ENCODE data around the gene CDH15. TPM values are rescaled to one million over a fixed set of nuclear protein-coding genes. Genes with fewer than 3 reads are reported as not detected.

Gene CDH15
- total RNA-seq, 2 experiments from 2014 or later, result not detected

DNA sequence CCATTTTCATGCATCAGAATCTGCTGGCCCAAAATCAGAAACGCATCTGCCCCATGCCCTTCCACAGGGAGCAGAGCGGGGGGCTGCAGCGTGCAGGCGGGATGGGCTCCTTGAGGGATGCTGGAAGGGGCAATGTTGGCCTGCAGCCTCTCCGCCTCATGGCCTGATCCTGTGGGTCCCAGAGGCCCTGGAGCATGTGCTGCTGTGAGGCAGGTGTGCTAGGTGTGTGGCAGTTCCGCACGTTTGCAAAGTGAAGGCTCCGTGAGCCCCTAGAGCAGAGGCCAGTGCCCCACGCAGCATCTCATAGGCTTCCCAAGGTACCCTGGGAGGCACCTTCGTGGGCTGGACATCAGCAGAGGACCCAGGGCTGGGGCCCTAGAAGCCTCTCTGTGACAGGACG, 36.4 kb upstream of the CDH15 start:
- Mint-ChIP-seq H3K27me3 (no peaks in the 10 kb centered on the region), H3K4me3 (no peak overlapping the region), H3K9me3 (no peaks in the 10 kb centered on the region), H3K4me1 (ENCODE audit: low read depth) (peaks cover 3% of the 10 kb centered on the region), H3K27ac (no peak overlapping the region), H3K36me3 (peaks cover 25% of the 10 kb centered on the region)
- ChIA-PET CTCF (no interaction called here), POLR2A (no interaction called here)
- intact Hi-C loops (cut with micrococcal nuclease), result no loop called here
- no peak for DNase-seq

DNA sequence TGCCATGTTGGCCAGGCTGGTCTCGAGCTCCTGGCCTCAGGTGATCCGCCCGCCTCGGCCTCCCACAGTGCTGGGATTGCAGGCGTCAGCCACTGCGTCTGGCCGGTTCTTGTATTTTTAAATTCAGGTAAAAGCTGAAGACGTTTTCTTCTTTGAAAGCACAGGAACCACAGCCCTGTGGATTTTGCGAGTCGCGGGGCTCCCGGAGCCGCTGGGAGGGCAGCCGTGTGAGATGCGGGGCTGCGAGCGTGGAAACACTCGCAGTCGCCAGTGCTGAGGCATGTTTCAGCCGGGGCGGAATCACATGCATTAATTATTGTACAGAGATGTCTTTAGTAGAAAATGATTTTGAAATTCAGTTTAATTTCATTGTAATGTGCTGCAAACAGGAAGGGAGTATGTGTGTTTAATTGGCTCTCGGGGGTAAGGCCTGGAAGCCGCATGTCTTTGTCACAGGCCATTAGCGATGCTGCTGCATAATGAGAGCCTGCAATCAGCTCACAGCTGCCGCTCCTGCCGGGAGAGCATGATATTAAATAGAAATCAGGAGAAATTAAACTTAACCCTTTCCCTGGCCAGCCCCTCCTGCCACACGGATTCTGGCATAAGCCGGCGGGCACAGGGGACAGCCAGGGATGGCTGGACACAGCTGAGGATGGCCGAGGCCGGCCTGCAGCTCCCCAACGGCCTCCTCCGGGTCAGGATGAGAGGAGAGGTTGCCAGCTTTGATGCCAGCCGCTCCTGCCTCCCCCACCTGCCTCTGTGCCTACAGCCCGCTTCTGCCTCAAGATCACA, 35.4 kb upstream of the CDH15 start:
- H3K36me3 Mint-ChIP-seq, result peaks cover 21% of the 10 kb centered on the region
- peaks cover 3% of the 10 kb centered on the region for H3K4me1 Mint-ChIP-seq (ENCODE audit: low read depth)
- CTCF ChIA-PET, result no interaction called here
- no peaks in the 10 kb centered on the region for H3K27me3 Mint-ChIP-seq
- intact Hi-C loops (cut with micrococcal nuclease), result no loop called here
- no peaks in the 10 kb centered on the region for H3K9me3 Mint-ChIP-seq
- no peak overlapping the region for H3K27ac Mint-ChIP-seq
- POLR2A ChIA-PET, result no interaction called here
- H3K4me3 Mint-ChIP-seq, result no peak overlapping the region
- DNase-seq, result no peak

DNA sequence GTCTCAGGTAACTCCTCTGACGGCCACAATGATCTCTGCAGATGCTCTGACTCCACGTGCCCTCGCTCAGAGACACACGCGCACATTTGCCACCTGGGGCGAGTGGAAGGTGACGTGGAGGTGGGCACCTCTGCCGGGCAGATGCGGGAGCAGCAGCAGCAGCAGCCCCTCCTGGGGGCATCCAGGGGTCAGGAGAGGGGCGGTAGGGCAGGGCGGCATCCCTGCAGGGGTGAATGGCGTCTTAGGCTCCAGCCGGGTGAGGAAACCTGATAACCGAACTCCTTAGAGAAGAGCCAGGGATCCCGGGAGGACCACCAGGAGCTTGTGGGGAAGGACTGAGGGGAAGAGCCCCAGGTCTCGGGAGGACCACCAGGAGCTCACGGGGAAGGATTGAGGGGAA, 34.6 kb upstream of the CDH15 start:
- DNase-seq, result no peak
- Mint-ChIP-seq H3K36me3 (peaks cover 17% of the 10 kb centered on the region), H3K4me3 (no peak overlapping the region), H3K9me3 (no peaks in the 10 kb centered on the region), H3K4me1 (ENCODE audit: low read depth) (no peaks in the 10 kb centered on the region), H3K27me3 (no peaks in the 10 kb centered on the region), H3K27ac (no peak overlapping the region)
- intact Hi-C loops (cut with micrococcal nuclease), result no loop called here
- POLR2A ChIA-PET, result no interaction called here
- CTCF ChIA-PET, result no interaction called here

DNA sequence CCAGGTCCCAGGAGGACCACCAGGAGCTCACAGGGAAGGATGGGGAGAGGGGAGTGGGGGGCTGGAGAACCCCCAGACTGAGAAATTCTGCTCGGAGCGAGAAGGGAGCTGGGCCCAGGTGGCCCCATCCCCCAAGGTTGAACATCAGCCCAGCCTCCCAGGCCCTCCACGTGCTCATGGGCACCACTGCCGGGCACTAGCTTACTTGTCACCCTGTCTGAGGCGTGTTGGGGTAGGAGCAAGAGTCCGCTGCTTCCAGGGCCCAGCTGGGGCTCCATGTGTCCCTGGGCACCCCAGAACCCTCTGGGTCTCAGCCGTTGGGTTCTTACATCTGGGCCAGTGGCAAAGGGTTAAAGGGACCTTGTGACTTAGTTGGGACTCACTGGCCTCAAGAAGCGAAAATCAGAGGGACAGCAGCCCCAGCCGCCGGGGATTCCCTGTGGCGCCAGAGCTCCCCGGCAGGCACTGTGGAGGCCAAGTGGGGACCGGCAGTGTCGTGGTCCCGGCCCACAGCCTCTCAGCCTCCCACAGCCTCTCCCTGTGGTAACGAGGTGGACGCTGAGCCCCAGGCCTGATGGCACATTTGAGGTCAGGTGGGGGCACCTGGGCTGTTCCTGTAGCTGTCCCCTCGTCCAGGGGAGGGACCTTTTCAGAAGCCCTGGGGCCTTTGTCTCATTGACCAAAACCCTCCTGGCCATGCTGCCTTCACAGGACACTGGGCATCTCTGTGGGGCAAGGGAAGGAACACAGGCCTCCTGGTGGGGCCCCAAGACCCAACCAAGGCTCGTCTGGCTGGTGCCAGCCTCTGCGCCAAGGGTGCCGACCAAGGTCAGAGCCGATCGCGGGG, 33.7 kb upstream of the CDH15 start:
- H3K27ac Mint-ChIP-seq, result no peak overlapping the region
- ChIA-PET CTCF (no interaction called here), POLR2A (no interaction called here)
- peaks cover 17% of the 10 kb centered on the region for H3K36me3 Mint-ChIP-seq
- H3K9me3 Mint-ChIP-seq, result no peaks in the 10 kb centered on the region
- H3K4me1 Mint-ChIP-seq (ENCODE audit: low read depth), result no peaks in the 10 kb centered on the region
- no peak overlapping the region for H3K4me3 Mint-ChIP-seq
- no peaks in the 10 kb centered on the region for H3K27me3 Mint-ChIP-seq
- DNase-seq, result no peak
- intact Hi-C loops (cut with micrococcal nuclease), result no loop called here

DNA sequence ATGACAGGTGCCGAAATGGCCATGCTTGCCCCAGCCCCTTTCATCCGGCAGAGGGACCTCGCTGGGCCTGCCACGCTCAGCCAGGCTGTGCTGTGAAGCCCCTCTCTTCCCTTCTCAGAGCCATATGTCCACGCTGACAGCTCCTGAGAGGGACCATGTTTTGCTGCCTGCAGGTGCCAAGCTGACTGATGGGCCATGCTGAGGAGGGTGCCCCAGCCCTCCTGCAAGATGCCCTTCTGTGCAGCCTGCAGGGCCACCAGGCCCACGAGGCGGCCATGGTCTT, 33.1 kb upstream of the CDH15 start:
- no peak overlapping the region for H3K27ac Mint-ChIP-seq
- ChIA-PET POLR2A (no interaction called here), CTCF (no interaction called here)
- no peaks in the 10 kb centered on the region for H3K9me3 Mint-ChIP-seq
- no peak for DNase-seq
- H3K27me3 Mint-ChIP-seq, result no peaks in the 10 kb centered on the region
- H3K36me3 Mint-ChIP-seq, result peaks cover 17% of the 10 kb centered on the region
- no peak overlapping the region for H3K4me3 Mint-ChIP-seq
- no peaks in the 10 kb centered on the region for H3K4me1 Mint-ChIP-seq (ENCODE audit: low read depth)
- intact Hi-C loops (cut with micrococcal nuclease), result no loop called here

DNA sequence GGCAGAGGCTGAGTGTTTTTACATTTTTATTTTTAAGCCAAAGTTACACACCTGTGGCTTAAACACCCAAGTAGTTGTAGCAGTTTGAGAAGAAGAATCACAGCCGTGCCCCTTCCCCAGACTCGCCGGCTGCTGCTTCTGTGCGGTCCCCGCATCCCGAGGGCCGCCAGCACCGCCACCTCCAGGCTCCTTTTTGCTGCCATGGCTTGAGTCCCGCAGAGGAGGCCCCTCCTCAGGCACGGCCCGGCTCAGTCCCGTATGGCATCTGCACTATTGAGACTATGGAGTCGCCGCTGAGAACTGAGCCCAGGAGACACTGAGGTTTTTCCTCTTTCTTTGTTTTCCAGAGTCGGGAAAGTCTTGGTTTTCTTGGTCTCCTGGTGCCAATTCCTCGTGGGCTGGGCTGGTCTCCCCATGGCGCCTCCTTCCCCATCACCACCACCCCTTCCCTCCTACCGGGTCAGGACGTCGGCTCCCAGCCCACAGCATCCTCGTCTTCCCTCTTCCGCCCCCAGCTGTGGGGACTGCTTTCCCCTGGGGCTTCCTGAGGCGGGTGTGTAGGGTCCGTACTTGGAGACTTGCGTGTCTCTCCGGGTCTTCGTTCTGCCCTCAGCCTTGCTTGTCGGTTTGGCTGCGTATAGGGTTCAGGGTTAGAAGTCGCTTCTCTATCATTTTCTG, 32.6 kb upstream of the CDH15 start:
- Mint-ChIP-seq H3K27ac (no peak overlapping the region), H3K4me1 (ENCODE audit: low read depth) (no peaks in the 10 kb centered on the region), H3K4me3 (no peak overlapping the region), H3K36me3 (peaks cover 13% of the 10 kb centered on the region), H3K9me3 (no peaks in the 10 kb centered on the region), H3K27me3 (no peaks in the 10 kb centered on the region)
- ChIA-PET POLR2A (no interaction called here), CTCF (no interaction called here)
- intact Hi-C loops (cut with micrococcal nuclease), result no loop called here
- no peak for DNase-seq

DNA sequence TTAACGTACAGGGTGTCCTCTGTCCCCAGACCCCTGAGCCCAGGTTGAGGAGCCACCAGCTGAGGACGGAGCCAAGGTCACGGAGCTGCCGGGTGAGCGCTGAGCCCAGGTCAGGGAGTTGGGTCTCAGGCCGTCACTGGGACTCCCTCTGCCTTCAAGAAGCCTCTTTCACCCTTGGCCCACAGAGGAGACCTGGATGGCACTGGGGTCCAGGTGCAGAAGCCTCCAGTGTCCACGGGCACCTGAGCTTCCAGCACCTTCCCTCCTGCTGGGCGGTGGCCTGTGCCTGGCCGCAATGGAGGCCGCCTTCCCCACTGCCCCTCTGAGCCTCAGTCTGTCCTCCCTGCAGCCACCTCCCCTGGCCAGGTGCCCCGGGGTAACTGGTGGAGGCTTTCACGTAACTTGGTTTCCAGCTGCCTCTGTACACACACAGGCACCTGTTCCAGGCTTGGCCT, 31.6 kb upstream of the CDH15 start:
- Mint-ChIP-seq H3K27me3 (no peaks in the 10 kb centered on the region), H3K27ac (no peak overlapping the region), H3K4me1 (ENCODE audit: low read depth) (no peaks in the 10 kb centered on the region), H3K4me3 (no peak overlapping the region), H3K36me3 (peaks cover 5% of the 10 kb centered on the region), H3K9me3 (no peaks in the 10 kb centered on the region)
- POLR2A ChIA-PET, result no interaction called here
- no peak for DNase-seq
- CTCF ChIA-PET, result no interaction called here
- intact Hi-C loops (cut with micrococcal nuclease), result no loop called here

DNA sequence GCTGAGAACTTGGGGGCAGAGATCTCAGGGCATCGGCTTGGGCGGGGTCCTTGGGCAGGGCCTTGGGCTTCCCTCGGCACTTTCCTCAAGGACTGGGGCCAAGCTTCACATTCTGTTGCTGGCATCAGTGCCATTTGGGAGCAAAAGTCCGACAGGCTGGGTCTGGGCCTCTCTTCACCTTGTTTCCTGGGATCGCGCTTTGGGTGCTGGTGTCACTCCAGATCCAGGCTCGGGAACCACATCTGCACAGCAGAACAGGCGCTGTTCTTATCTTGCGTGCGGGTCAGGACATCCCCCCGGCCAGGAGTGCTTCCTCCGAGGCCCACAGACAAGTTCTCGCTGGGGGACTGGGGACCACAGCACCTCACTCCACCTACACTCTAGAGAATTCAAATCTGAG, 31.1 kb upstream of the CDH15 start:
- DNase-seq, result no peak
- POLR2A ChIA-PET, result no interaction called here
- H3K9me3 Mint-ChIP-seq, result no peaks in the 10 kb centered on the region
- CTCF ChIA-PET, result no interaction called here
- H3K4me3 Mint-ChIP-seq, result no peak overlapping the region
- no peaks in the 10 kb centered on the region for H3K27me3 Mint-ChIP-seq
- H3K27ac Mint-ChIP-seq, result no peak overlapping the region
- peaks cover 5% of the 10 kb centered on the region for H3K36me3 Mint-ChIP-seq
- H3K4me1 Mint-ChIP-seq (ENCODE audit: low read depth), result no peaks in the 10 kb centered on the region
- intact Hi-C loops (cut with micrococcal nuclease), result no loop called here

DNA sequence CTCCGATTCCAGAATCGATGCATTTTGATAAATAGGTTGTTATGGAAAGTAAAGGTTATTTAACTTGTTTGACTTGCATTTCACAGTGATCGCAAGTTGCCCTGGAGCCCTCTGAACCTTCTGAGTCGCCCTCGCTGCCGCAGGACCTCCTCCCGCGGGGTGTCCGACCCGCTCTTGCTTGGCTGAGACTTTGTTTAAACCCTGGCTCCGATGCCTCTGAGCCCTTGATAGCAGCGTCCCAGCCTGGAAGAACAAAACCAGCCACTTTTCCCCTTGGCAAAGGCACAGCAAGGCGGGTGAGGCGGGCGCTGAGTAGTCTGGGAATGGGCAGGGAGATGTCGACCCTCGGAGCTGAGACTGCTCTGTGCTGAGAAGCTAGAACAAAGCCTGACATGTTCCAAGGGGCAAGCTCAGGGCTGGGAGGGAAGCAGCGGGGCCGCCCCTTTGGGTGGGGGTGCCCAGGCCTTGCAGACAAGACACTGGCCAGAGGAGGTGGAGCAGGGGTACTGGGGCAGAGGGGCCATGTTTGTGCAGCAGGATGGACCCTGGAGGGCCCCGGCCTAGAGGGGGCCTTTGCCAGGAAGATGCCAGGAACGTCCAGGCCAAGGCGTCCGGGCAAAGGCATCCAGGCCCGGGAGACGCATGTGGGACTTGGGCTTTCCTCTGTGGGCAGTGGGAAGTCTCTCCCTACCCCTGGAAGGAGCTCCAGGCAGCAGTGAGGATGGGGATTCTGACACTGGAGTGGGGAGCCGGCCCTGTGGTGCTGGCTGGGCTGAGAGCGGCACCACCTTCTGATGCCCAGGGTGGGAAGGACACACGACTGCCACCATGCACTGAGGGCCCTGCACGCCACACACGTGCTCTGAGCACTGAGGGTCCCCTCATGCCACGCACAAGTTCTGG, 30.3 kb upstream of the CDH15 start:
- no peak for DNase-seq

DNA sequence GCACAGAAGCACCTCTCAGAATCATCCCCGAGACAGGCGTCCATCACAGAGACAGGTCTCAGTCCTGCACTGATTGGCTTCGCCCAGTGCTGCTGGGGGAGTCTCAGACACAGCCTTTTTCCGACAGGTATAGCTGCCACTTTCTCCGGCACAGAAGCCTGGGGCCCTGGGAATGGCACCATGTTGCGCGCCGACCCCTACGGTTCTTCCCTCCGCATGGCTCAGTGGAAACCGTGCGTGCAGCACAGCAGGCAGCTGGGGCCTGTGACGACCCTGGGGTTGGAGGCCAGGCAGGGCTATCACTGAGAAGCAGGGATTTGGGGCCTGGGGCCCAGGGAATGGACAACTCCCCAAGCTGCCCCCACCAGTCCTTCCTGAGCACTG, 29.7 kb upstream of the CDH15 start:
- Mint-ChIP-seq H3K27ac (no peak overlapping the region), H3K27me3 (no peaks in the 10 kb centered on the region), H3K4me3 (no peak overlapping the region), H3K4me1 (ENCODE audit: low read depth) (no peaks in the 10 kb centered on the region), H3K9me3 (no peaks in the 10 kb centered on the region), H3K36me3 (peaks cover 4% of the 10 kb centered on the region)
- DNase-seq, result no peak
- intact Hi-C loops (cut with micrococcal nuclease), result no loop called here
- ChIA-PET POLR2A (no interaction called here), CTCF (no interaction called here)

More for the DNA sequence above, 30.3 kb upstream of the CDH15 start:
- Mint-ChIP-seq H3K27ac (no peak overlapping the region), H3K9me3 (no peaks in the 10 kb centered on the region), H3K4me3 (no peak overlapping the region), H3K4me1 (ENCODE audit: low read depth) (no peaks in the 10 kb centered on the region), H3K27me3 (no peaks in the 10 kb centered on the region), H3K36me3 (peaks cover under 1% of the 10 kb centered on the region)
- ChIA-PET CTCF (no interaction called here), POLR2A (no interaction called here)
- intact Hi-C loops (cut with micrococcal nuclease), result no loop called here

DNA sequence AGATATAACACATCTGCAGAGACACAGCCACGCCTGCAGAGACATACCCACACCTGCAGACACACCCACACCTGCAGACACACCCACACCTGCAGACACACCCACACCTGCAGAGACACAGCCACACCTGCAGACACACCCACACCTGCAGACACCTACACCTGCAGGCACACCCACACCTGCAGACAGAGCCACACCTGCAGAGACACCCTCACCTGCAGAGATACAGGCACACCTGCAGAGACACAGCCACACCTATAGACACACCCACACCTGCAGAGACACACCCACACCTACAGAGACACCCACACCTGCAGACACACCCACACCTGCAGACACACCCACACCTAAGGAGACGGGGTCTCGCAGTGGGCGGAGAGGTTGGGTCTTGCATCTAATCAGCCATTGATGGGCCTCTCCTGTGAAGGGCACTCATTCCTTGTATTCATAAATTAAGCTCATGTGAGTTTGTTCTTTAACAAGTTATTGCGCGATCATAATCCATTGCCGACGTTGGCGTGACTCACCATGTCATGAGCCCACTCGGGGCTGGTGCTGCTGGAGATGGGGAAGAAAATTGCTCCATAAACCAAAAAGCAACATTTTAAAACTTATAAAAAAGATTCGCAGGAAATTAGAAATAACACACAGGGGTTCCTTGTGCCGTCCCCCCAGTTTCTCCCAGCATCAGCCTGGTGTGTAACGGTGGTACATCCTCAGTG, 28.9 kb upstream of the CDH15 start:
- Mint-ChIP-seq H3K36me3 (peaks cover 7% of the 10 kb centered on the region), H3K27me3 (no peaks in the 10 kb centered on the region), H3K4me3 (no peak overlapping the region), H3K9me3 (no peaks in the 10 kb centered on the region), H3K27ac (no peak overlapping the region), H3K4me1 (ENCODE audit: low read depth) (no peaks in the 10 kb centered on the region)
- ChIA-PET POLR2A (no interaction called here), CTCF (no interaction called here)
- no peak for DNase-seq
- intact Hi-C loops (cut with micrococcal nuclease), result no loop called here

All from activated CD4-positive, alpha-beta memory T cell treated with anti-CD3 and anti-CD28 coated beads for 36 hours (primary cell).